Measurements from ENCODE around the gene PLXNA4.
A peak's percentile ranks its signal among the peaks of the same experiment; 100 is the strongest.

Gene PLXNA4

GRCh38 chr7:132187391-132187790 is 388.9 kb downstream of the PLXNA4 start:
- DNase-seq (ENCODE audit: low read depth) = no peak
- H3K4me3 ChIP-seq (ENCODE audit: low read depth, low read length) = no peak overlapping the region
- TF ChIP-seq MYC (IDR thresholded peaks at IDR 0.05; ENCODE audit: low read depth, low read length) (no peak), POLR2A (IDR thresholded peaks at IDR 0.05; ENCODE audit: extremely low read depth, insufficient read length) (no peak), CTCF (IDR thresholded peaks at IDR 0.05; ENCODE audit: low read depth, low read length) (no peak), MAX (IDR thresholded peaks at IDR 0.05; ENCODE audit: low read depth, low read length) (no peak)

- no peak for DNase-seq (ENCODE audit: low read depth)
- H3K4me3 ChIP-seq (ENCODE audit: low read depth, low read length) = no peak overlapping the region
- TF ChIP-seq CTCF (IDR thresholded peaks at IDR 0.05; ENCODE audit: low read depth, low read length) = no peak
- TF ChIP-seq MYC (IDR thresholded peaks at IDR 0.05; ENCODE audit: low read depth, low read length) = no peak
- TF ChIP-seq MAX (IDR thresholded peaks at IDR 0.05; ENCODE audit: low read depth, low read length) = no peak
- TF ChIP-seq POLR2A (IDR thresholded peaks at IDR 0.05; ENCODE audit: extremely low read depth, insufficient read length) = no peak
Measured at GRCh38 chr7:132185150-132185549, 391.1 kb downstream of the PLXNA4 start.

GRCh38 chr7:132183781-132184380 is 392.4 kb downstream of the PLXNA4 start:
- TF ChIP-seq POLR2A (IDR thresholded peaks at IDR 0.05; ENCODE audit: extremely low read depth, insufficient read length) (no peak), MAX (IDR thresholded peaks at IDR 0.05; ENCODE audit: low read depth, low read length) (no peak), CTCF (IDR thresholded peaks at IDR 0.05; ENCODE audit: low read depth, low read length) (no peak), MYC (IDR thresholded peaks at IDR 0.05; ENCODE audit: low read depth, low read length) (no peak)
- DNase-seq (ENCODE audit: low read depth) = peak; percentile 19
- no peak overlapping the region for H3K4me3 ChIP-seq (ENCODE audit: low read depth, low read length)

- no peak overlapping the region for H3K4me3 ChIP-seq (ENCODE audit: low read depth, low read length)
- DNase-seq (ENCODE audit: low read depth) = no peak
- TF ChIP-seq MYC (IDR thresholded peaks at IDR 0.05; ENCODE audit: low read depth, low read length) (no peak), CTCF (IDR thresholded peaks at IDR 0.05; ENCODE audit: low read depth, low read length) (no peak), POLR2A (IDR thresholded peaks at IDR 0.05; ENCODE audit: extremely low read depth, insufficient read length) (no peak), MAX (IDR thresholded peaks at IDR 0.05; ENCODE audit: low read depth, low read length) (no peak)
Measured at GRCh38 chr7:132182992-132183391, 393.3 kb downstream of the PLXNA4 start.

GRCh38 chr7:132181946-132182685 is 394.2 kb downstream of the PLXNA4 start:
- no peak for DNase-seq (ENCODE audit: low read depth)
- H3K4me3 ChIP-seq (ENCODE audit: low read depth, low read length) = no peak overlapping the region
- no peak for TF ChIP-seq MAX (IDR thresholded peaks at IDR 0.05; ENCODE audit: low read depth, low read length)
- no peak for TF ChIP-seq MYC (IDR thresholded peaks at IDR 0.05; ENCODE audit: low read depth, low read length)
- TF ChIP-seq CTCF (IDR thresholded peaks at IDR 0.05; ENCODE audit: low read depth, low read length) = no peak
- no peak for TF ChIP-seq POLR2A (IDR thresholded peaks at IDR 0.05; ENCODE audit: extremely low read depth, insufficient read length)
